OCI-LY1 (cell line): Measurements from ENCODE around the gene DAAM2.

ENCODE experiments used
- H2AFZ ChIP-seq: fragments of 200-600 bp; sonication (generic), shearing (Covaris generic); 2 replicates; pipeline ENCODE4 v1.6.0; 2014; ENCODE audit warnings: antibody characterized with exemption, mild to moderate bottlenecking, low read length
- H3F3A ChIP-seq: fragments of 200-600 bp; sonication (generic), shearing (Covaris generic); 2 replicates; pipeline ENCODE4 v1.6.0; 2014; ENCODE audit warnings: mild to moderate bottlenecking, antibody characterized with exemption, low read length, moderate library complexity; ENCODE audit not compliant: insufficient read depth
- H3K27ac ChIP-seq: fragments of 200-600 bp; sonication (generic); 2 replicates; pipeline ENCODE4 v1.5.1; 2014; ENCODE audit warnings: low read length, mixed run types, mild to moderate bottlenecking, low read depth; ENCODE audit not compliant: poor library complexity, severe bottlenecking
- H3K27me3 ChIP-seq: fragments of 200-600 bp; sonication (generic); 2 replicates; pipeline ENCODE4 v1.6.0; 2014; ENCODE audit warnings: antibody characterized with exemption, mild to moderate bottlenecking, low read length, moderate library complexity; ENCODE audit not compliant: insufficient read depth
- H3K36me3 ChIP-seq: fragments of 200-600 bp; sonication (generic); 2 replicates; pipeline ENCODE4 v1.6.1; 2014; ENCODE audit warnings: mild to moderate bottlenecking, antibody characterized with exemption, low read length, moderate library complexity, mixed read lengths; ENCODE audit not compliant: insufficient read depth
- H3K4me1 ChIP-seq: fragments of 200-600 bp; sonication (generic); 2 replicates; pipeline ENCODE4 v1.5.1; 2014; ENCODE audit warnings: mild to moderate bottlenecking, low read length, moderate library complexity; ENCODE audit not compliant: insufficient read depth, severe bottlenecking
- H3K4me2 ChIP-seq: fragments of 200-600 bp; sonication (generic), shearing (Covaris generic); 2 replicates; pipeline ENCODE4 v1.6.1; 2014; ENCODE audit warnings: low read length
- H3K4me3 ChIP-seq: fragments of 200-600 bp; sonication (generic); 2 replicates; pipeline ENCODE4 v1.5.1; 2014; ENCODE audit warnings: low read length, low read depth, mild to moderate bottlenecking, mixed read lengths; ENCODE audit not compliant: poor library complexity, severe bottlenecking
- H3K79me2 ChIP-seq: fragments of 200-600 bp; shearing (Covaris generic); 2 replicates; pipeline ENCODE4 v1.6.1; 2016; ENCODE audit warnings: mixed run types, low read length, mixed read lengths; ENCODE audit not compliant: insufficient read depth
- H3K9ac ChIP-seq: fragments of 200-600 bp; sonication (generic), shearing (Covaris generic); 2 replicates; pipeline ENCODE4 v1.6.1; 2014; ENCODE audit warnings: mild to moderate bottlenecking, low read length, mixed read lengths
- H3K9me2 ChIP-seq: fragments of 200-600 bp; sonication (generic), shearing (Covaris generic); 2 replicates; pipeline ENCODE4 v1.6.1; 2014; ENCODE audit warnings: low read depth, mild to moderate bottlenecking, low read length, mixed read lengths
- H3K9me3 ChIP-seq: fragments of 200-600 bp; shearing (Covaris generic); 2 replicates; pipeline ENCODE4 v1.6.1; 2014; ENCODE audit warnings: low read length, mixed read lengths
- H4K20me1 ChIP-seq: fragments of 200-600 bp; sonication (generic), shearing (Covaris generic); 2 replicates; pipeline ENCODE4 v1.6.0; 2016; ENCODE audit warnings: mild to moderate bottlenecking, low read length; ENCODE audit not compliant: insufficient read depth
- CTCF ChIP-seq: fragments of 200-600 bp; sonication (generic), shearing (Covaris generic); IDR thresholded peaks from 2 replicates; pipeline ENCODE4 v1.5.1; 2017; ENCODE audit warnings: mild to moderate bottlenecking, antibody characterized with exemption, low read length, moderate library complexity, mixed read lengths
- EZH2 ChIP-seq: fragments of 200-600 bp; sonication (generic), shearing (Covaris generic); IDR thresholded peaks from 2 replicates; pipeline ENCODE4 v1.8.0; 2017; ENCODE audit warnings: borderline replicate concordance, mixed run types, mild to moderate bottlenecking, antibody characterized with exemption, low read length, moderate library complexity, mixed read lengths

Gene DAAM2

GRCh38 chr6:39841291-39841690 lies 49.1 kb downstream of the DAAM2 start:
- H3F3A ChIP-seq, result no peaks in the 10 kb centered on the region
- H2AFZ ChIP-seq, result no peak overlapping the region
- no peaks in the 10 kb centered on the region for H3K4me1 ChIP-seq
- TF ChIP-seq CTCF (no peak), EZH2 (no peak)
- H3K4me2 ChIP-seq, result no peak overlapping the region
- H3K27ac ChIP-seq, result no peak overlapping the region
- H3K4me3 ChIP-seq, result no peak overlapping the region
- H3K9me3 ChIP-seq, result no peaks in the 10 kb centered on the region
- H3K79me2 ChIP-seq, result no peaks in the 10 kb centered on the region
- H3K27me3 ChIP-seq, result no peaks in the 10 kb centered on the region
- no peak overlapping the region for H3K9ac ChIP-seq
- H3K9me2 ChIP-seq, result no peaks in the 10 kb centered on the region
- no peaks in the 10 kb centered on the region for H3K36me3 ChIP-seq
- H4K20me1 ChIP-seq, result no peaks in the 10 kb centered on the region

- no peak overlapping the region for H3K9ac ChIP-seq
- H3K27ac ChIP-seq, result no peak overlapping the region
- no peaks in the 10 kb centered on the region for H3K9me3 ChIP-seq
- H2AFZ ChIP-seq, result no peak overlapping the region
- H3K27me3 ChIP-seq, result no peaks in the 10 kb centered on the region
- no peak overlapping the region for H3K4me3 ChIP-seq
- H4K20me1 ChIP-seq, result no peaks in the 10 kb centered on the region
- no peaks in the 10 kb centered on the region for H3K79me2 ChIP-seq
- H3K9me2 ChIP-seq, result no peaks in the 10 kb centered on the region
- H3F3A ChIP-seq, result no peaks in the 10 kb centered on the region
- TF ChIP-seq CTCF (no peak), EZH2 (no peak)
- no peaks in the 10 kb centered on the region for H3K36me3 ChIP-seq
- no peak overlapping the region for H3K4me2 ChIP-seq
- H3K4me1 ChIP-seq, result no peaks in the 10 kb centered on the region
Measured at GRCh38 chr6:39841923-39842322, 49.7 kb downstream of the DAAM2 start.

- no peaks in the 10 kb centered on the region for H3F3A ChIP-seq
- H3K79me2 ChIP-seq, result no peaks in the 10 kb centered on the region
- H3K9ac ChIP-seq, result no peak overlapping the region
- H3K4me3 ChIP-seq, result no peak overlapping the region
- no peaks in the 10 kb centered on the region for H4K20me1 ChIP-seq
- H3K9me2 ChIP-seq, result no peaks in the 10 kb centered on the region
- no peaks in the 10 kb centered on the region for H3K36me3 ChIP-seq
- H3K27ac ChIP-seq, result no peak overlapping the region
- H3K27me3 ChIP-seq, result no peaks in the 10 kb centered on the region
- no peaks in the 10 kb centered on the region for H3K9me3 ChIP-seq
- H3K4me2 ChIP-seq, result no peak overlapping the region
- H2AFZ ChIP-seq, result no peak overlapping the region
- TF ChIP-seq EZH2 (no peak), CTCF (no peak)
- H3K4me1 ChIP-seq, result no peaks in the 10 kb centered on the region
Measured at GRCh38 chr6:39843305-39844020, 51.3 kb downstream of the DAAM2 start.
